Measurements from ENCODE around the gene WDCP.
A peak's percentile ranks its signal among the peaks of the same experiment; 100 is the strongest.

DNA sequence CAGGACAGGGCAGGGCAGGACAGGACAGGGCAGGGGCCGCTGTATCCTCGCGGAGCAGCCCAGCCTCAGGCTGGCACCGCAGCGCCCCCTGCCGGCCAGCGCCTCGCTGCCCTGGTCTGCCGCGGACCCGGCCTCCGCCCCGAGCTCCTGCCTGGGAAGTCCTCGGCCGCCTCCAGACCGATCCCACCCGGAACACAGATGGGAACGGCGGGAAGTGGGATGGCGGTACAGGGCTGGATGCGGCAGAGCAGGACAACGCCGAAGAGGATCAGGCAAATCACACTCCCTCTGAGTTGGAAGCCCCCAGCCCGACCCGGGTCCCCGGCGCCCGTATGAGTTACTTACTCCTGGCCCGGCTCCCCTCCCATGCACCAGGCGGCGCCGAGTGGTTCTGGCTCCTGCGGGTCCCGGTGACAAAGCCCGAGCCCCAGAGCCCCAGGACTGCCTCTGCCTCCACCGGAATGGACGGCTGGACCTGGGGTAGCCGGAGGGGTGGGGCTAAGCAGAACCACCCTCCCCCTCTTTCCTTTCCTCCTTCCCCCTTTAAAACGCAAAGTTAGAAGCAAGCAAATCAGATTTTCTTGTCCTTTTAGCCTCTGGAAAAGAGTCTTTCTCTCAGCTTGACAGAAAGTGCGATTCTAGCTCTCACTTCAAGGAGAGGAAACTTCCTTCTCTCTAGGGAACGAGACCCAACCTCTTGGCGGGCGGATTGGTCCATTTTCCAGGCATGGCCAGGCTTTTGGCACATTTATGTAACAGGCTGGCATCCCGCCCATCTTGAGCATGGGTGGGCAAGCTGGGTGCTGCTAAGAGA lies 37.4 kb upstream of the WDCP start, which contains the start of gene TP53I3:
- TF ChIP-seq, protein P1, sequence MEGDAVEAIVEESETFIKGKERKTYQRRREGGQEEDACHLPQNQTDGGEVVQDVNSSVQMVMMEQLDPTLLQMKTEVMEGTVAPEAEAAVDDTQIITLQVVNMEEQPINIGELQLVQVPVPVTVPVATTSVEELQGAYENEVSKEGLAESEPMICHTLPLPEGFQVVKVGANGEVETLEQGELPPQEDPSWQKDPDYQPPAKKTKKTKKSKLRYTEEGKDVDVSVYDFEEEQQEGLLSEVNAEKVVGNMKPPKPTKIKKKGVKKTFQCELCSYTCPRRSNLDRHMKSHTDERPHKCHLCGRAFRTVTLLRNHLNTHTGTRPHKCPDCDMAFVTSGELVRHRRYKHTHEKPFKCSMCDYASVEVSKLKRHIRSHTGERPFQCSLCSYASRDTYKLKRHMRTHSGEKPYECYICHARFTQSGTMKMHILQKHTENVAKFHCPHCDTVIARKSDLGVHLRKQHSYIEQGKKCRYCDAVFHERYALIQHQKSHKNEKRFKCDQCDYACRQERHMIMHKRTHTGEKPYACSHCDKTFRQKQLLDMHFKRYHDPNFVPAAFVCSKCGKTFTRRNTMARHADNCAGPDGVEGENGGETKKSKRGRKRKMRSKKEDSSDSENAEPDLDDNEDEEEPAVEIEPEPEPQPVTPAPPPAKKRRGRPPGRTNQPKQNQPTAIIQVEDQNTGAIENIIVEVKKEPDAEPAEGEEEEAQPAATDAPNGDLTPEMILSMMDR (IDR thresholded peaks at IDR 0.05): peak; percentile 94 to 98 (median 97)
- TF ChIP-seq POLR2A (IDR thresholded peaks at IDR 0.05): peak; percentile 53
- TF ChIP-seq EP300 (IDR thresholded peaks at IDR 0.05): no peak
